HepG2 (cell line): Measurements from ENCODE around the gene PLEKHA6. TPM values are rescaled to one million over a fixed set of nuclear protein-coding genes. Genes with fewer than 3 reads are reported as not detected.

ENCODE experiments used
- ARID5B ChIP-seq: IDR thresholded peaks from 2 replicates; pipeline ENCODE4 v1.4.0; 2020; ENCODE audit warnings: mild to moderate bottlenecking, missing genetic modification reagents
- ATF5 ChIP-seq: sonication (generic); formaldehyde crosslinking; IDR thresholded peaks from 2 replicates; pipeline ENCODE4 v1.4.0; 2020; ENCODE audit warnings: mild to moderate bottlenecking, low read depth, missing genetic modification reagents
- ATRX ChIP-seq: sonication (generic); formaldehyde crosslinking; IDR thresholded peaks from 2 replicates; pipeline ENCODE4 v1.4.0; 2020; ENCODE audit warnings: missing genetic modification reagents, borderline replicate concordance
- CREBL2 ChIP-seq: sonication (generic); formaldehyde crosslinking; IDR thresholded peaks from 2 replicates; pipeline ENCODE4 v1.8.1; 2023; ENCODE audit warnings: missing genetic modification reagents, mild to moderate bottlenecking, borderline replicate concordance
- FOXO1 ChIP-seq: sonication (generic); formaldehyde crosslinking; IDR thresholded peaks from 2 replicates; pipeline ENCODE4 v1.4.0; 2020; ENCODE audit warnings: missing genetic modification reagents
- KDM1A ChIP-seq: IDR thresholded peaks from 2 replicates; pipeline ENCODE4 v1.6.1; 2016; ENCODE audit warnings: missing compliant biosample characterization
- MBD4 ChIP-seq: IDR thresholded peaks from 2 replicates; pipeline ENCODE4 v1.6.1; 2012; ENCODE audit warnings: low read length, inconsistent platforms, borderline replicate concordance
- RARA ChIP-seq: IDR thresholded peaks from 2 replicates; pipeline ENCODE4 v1.6.1; 2016; ENCODE audit warnings: missing genetic modification reagents, missing compliant biosample characterization
- TCF7L2 ChIP-seq: IDR thresholded peaks from 2 replicates; pipeline ENCODE4 v1.6.1; 2011; ENCODE audit warnings: mild to moderate bottlenecking, low read depth, low read length, moderate library complexity
- TRIM22 ChIP-seq: fragments of 450-650 bp; IDR thresholded peaks from 2 replicates; pipeline ENCODE4 v1.6.1; 2017
- YY1 ChIP-seq: IDR thresholded peaks from 2 replicates; pipeline ENCODE4 v1.6.1; 2011; ENCODE audit warnings: low read length, low read depth, moderate library complexity, mild to moderate bottlenecking; ENCODE audit not compliant: insufficient read depth, insufficient replicate concordance
- ZBTB40 ChIP-seq, 2 experiments: fragments of 450-650 bp in 1 of 2; sonication (generic) in 1 of 2; formaldehyde crosslinking in 1 of 2; IDR thresholded peaks; 2 replicates each; pipeline versions ENCODE4 v1.6.1 to v1.8.0; 2016 to 2022; ENCODE audit warnings: antibody characterized with exemption in 1 of 2, mild to moderate bottlenecking in 1 of 2, missing genetic modification reagents in 1 of 2
- ZNF782 ChIP-seq: sonication (generic); formaldehyde crosslinking; IDR thresholded peaks from 2 replicates; pipeline ENCODE4 v1.4.0; 2020; ENCODE audit warnings: missing genetic modification reagents, mild to moderate bottlenecking, borderline replicate concordance
- polyA plus RNA-seq, 8 experiments: library from polyadenylated mRNA; depleted of rRNA in 3 of 8; stranded (reverse) in 7 of 8; unstranded in 1 of 8; fragments of >200 nt; fragmentation: Illumina TruSeq in 4 of 8; extraction: Trizol in 4 of 8; gene quantifications; 2 replicates each; pipeline versions ENCODE4 v1.2.1 to v1.2.3, GENCODE V29; 2011 to 2016; ENCODE audit warnings: low read depth in 4 of 8, missing spikeins in 1 of 8, mixed read lengths in 1 of 8; ENCODE audit not compliant: insufficient read depth in 1 of 8
- total RNA-seq, 5 experiments: library from RNA; depleted of rRNA; stranded (reverse); fragments of >200 nt; fragmentation: Illumina TruSeq; extraction: Trizol; gene quantifications; 2 replicates each; pipeline ENCODE4 v1.2.3, GENCODE V29; 2016; ENCODE audit warnings: low read depth in 1 of 5

Gene PLEKHA6
- total and polyA plus RNA-seq, 2 of the 13 experiments (the other 11 are each of a cell fraction or from before 2014, with no cell fraction given) = 5.3 to 11.4 TPM

GRCh38 chr1:204227996-204228785 lies 131.5 kb downstream of the PLEKHA6 start (continued):
- TF ChIP-seq ZBTB40 (IDR thresholded peaks at IDR 0.05) (no peak), ZBTB40 (CRISPR knock-in tag; IDR thresholded peaks at IDR 0.05) (no peak), RARA (CRISPR knock-in tag) (no peak), TRIM22 (no peak), ATRX (CRISPR knock-in tag) (no peak), FOXO1 (no peak), ATF5 (no peak), YY1 (no peak), ARID5B (CRISPR knock-in tag) (no peak), CREBL2 (CRISPR knock-in tag) (no peak), MBD4 (no peak), KDM1A (CRISPR knock-in tag) (no peak), ZNF782 (CRISPR knock-in tag) (no peak), TCF7L2 (no peak)
